H1 (cell line): ENCODE results near the gene SLC66A2. TPM values are rescaled to one million over a fixed set of nuclear protein-coding genes. Genes with fewer than 3 reads are reported as not detected.

Experiments used
- CTCF ChIA-PET: fragments of 300-600 bp; sonication (Branson Sonifier 250); formaldehyde crosslinking; loops from one replicate; lab custom pipeline; 2021; ENCODE audit not compliant: partially characterized antibody; lab: Charles Lee
- POLR2A ChIA-PET: fragments of 300-600 bp; sonication (Branson Sonifier 250); formaldehyde crosslinking; loops from one replicate; lab custom pipeline; 2021; ENCODE audit warnings: inconsistent platforms; ENCODE audit not compliant: partially characterized antibody; lab: Charles Lee
- DNase-seq, 2 experiments: peaks; one replicate each; pipeline versions ENCODE4 v3.0.0 to v3.0.0-alpha.2; 2010 to 2022; ENCODE audit warnings: low spot score in 2 of 2, low read depth in 1 of 2, mixed read lengths in 1 of 2
- FAIRE-seq: peaks from 2 replicates; lab custom pipeline; 2011; peaks lifted over from hg19 to GRCh38; lab: Jason Lieb, UNC
- H2AFZ ChIP-seq: 2 replicates; pipeline ENCODE4 v1.8.1; 2012; ENCODE audit warnings: low read length, inconsistent platforms
- H2AK5ac ChIP-seq: 2 replicates; pipeline ENCODE4 v1.6.1; 2013; ENCODE audit warnings: low read depth, low read length
- H2BK120ac ChIP-seq: replicated peaks from 2 replicates; pipeline ENCODE3; 2013; ENCODE audit warnings: low read depth, low read length, inconsistent platforms
- H2BK12ac ChIP-seq: 2 replicates; pipeline ENCODE4 v1.6.1; 2013; ENCODE audit warnings: low read depth, low read length
- H2BK15ac ChIP-seq: 2 replicates; pipeline ENCODE4 v1.6.1; 2013; ENCODE audit warnings: low read length
- H2BK20ac ChIP-seq: 2 replicates; pipeline ENCODE4 v1.6.1; 2013; ENCODE audit warnings: low read length
- H2BK5ac ChIP-seq: 2 replicates; pipeline ENCODE4 v1.6.1; 2013; ENCODE audit warnings: low read depth, low read length
- H3K14ac ChIP-seq: 2 replicates; pipeline ENCODE4 v1.6.1; 2013; ENCODE audit warnings: inconsistent platforms; ENCODE audit not compliant: insufficient read length
- H3K18ac ChIP-seq: 2 replicates; pipeline ENCODE4 v1.6.1; 2013; ENCODE audit warnings: low read length; ENCODE audit errors: extremely low read depth
- H3K23ac ChIP-seq: 2 replicates; pipeline ENCODE4 v1.6.1; 2013; ENCODE audit warnings: inconsistent platforms; ENCODE audit not compliant: insufficient read length
- H3K23me2 ChIP-seq: 2 replicates; pipeline ENCODE4 v1.6.1; 2013; ENCODE audit warnings: low read depth, low read length
- H3K27ac ChIP-seq: 2 replicates; pipeline ENCODE4 v1.6.1; 2011; ENCODE audit warnings: low read depth, low read length, inconsistent platforms
- H3K27me3 ChIP-seq, 4 experiments: replicated peaks in 1 of 4; 1 replicate in 1 of 4; 2 replicates in 3 of 4; pipeline versions ENCODE4 v1.6.1 to v1.8.1; 2011 to 2013; ENCODE audit warnings: low read length in 3 of 4, mild to moderate bottlenecking in 3 of 4, inconsistent platforms in 2 of 4, mixed read lengths in 2 of 4, moderate library complexity in 1 of 4; ENCODE audit not compliant: control insufficient read depth in 3 of 4, insufficient read depth in 3 of 4; ENCODE audit errors: extremely low read depth in 1 of 4
- H3K36me3 ChIP-seq, 4 experiments: 2 replicates each; pipeline versions ENCODE4 v1.6.1 to v1.8.1; 2011 to 2013; ENCODE audit warnings: mild to moderate bottlenecking in 4 of 4, low read length in 3 of 4, moderate library complexity in 2 of 4, control low read depth in 1 of 4, inconsistent platforms in 1 of 4; ENCODE audit not compliant: insufficient read depth in 4 of 4, control insufficient read depth in 2 of 4
- H3K4ac ChIP-seq: replicated peaks from 2 replicates; pipeline ENCODE3; 2013; ENCODE audit warnings: low read length, low read depth, mixed read lengths, inconsistent platforms; ENCODE audit not compliant: insufficient read length
- H3K4me1 ChIP-seq, 4 experiments: replicated peaks in 1 of 4; 1 replicate in 1 of 4; 2 replicates in 3 of 4; pipeline versions ENCODE4 v1.6.1 to v1.8.1; 2011 to 2013; ENCODE audit warnings: low read length in 3 of 4, inconsistent platforms in 2 of 4, mixed read lengths in 1 of 4; ENCODE audit not compliant: insufficient read depth in 4 of 4, control insufficient read depth in 3 of 4
- H3K4me2 ChIP-seq, 2 experiments: 2 replicates each; pipeline versions ENCODE4 v1.6.1 to v1.8.1; 2011 to 2013; ENCODE audit warnings: low read depth in 2 of 2, low read length in 2 of 2, control low read depth in 1 of 2, inconsistent platforms in 1 of 2, mild to moderate bottlenecking in 1 of 2; ENCODE audit not compliant: insufficient read depth in 1 of 2
- H3K4me3 ChIP-seq, 4 experiments: fragments of 200-600, 300-600 bp in 1 of 4; sonication (generic), shearing (Covaris generic), sonication (Bioruptor Twin) in 1 of 4; 2 replicates each; pipeline versions ENCODE4 v1.5.1 to v1.8.1; 2011 to 2016; ENCODE audit warnings: low read length in 4 of 4, low read depth in 3 of 4, control low read depth in 2 of 4, inconsistent platforms in 2 of 4, mild to moderate bottlenecking in 2 of 4, mixed read lengths in 1 of 4, moderate library complexity in 1 of 4; ENCODE audit not compliant: insufficient read depth in 2 of 4; ENCODE audit errors: extremely low read depth in 1 of 4
- H3K56ac ChIP-seq: replicated peaks from 2 replicates; pipeline ENCODE3; 2013; ENCODE audit warnings: low read depth, mild to moderate bottlenecking, mixed read lengths, low read length, inconsistent platforms; ENCODE audit not compliant: insufficient read length
- H3K79me1 ChIP-seq: 2 replicates; pipeline ENCODE4 v1.6.1; 2013; ENCODE audit warnings: low read depth, low read length, control low read depth
- H3K79me2 ChIP-seq, 2 experiments: 2 replicates each; pipeline versions ENCODE4 v1.6.1 to v1.8.1; 2012 to 2013; ENCODE audit warnings: low read length in 2 of 2, mild to moderate bottlenecking in 2 of 2, inconsistent platforms in 1 of 2; ENCODE audit not compliant: insufficient read depth in 2 of 2, control insufficient read depth in 1 of 2
- H3K9ac ChIP-seq, 4 experiments: replicated peaks in 1 of 4; 1 replicate in 1 of 4; 2 replicates in 3 of 4; pipeline versions ENCODE4 v1.6.1 to v1.8.1; 2011 to 2013; ENCODE audit warnings: low read depth in 3 of 4, low read length in 3 of 4, control low read depth in 2 of 4, mild to moderate bottlenecking in 2 of 4, moderate library complexity in 2 of 4, inconsistent platforms in 1 of 4; ENCODE audit errors: extremely low read depth in 1 of 4
- H3K9me3 ChIP-seq, 2 experiments: 2 replicates each; pipeline versions ENCODE4 v1.6.1 to v1.8.1; 2012 to 2013; ENCODE audit warnings: mild to moderate bottlenecking in 2 of 2, moderate library complexity in 2 of 2, control low read depth in 1 of 2, inconsistent platforms in 1 of 2, low read depth in 1 of 2, low read length in 1 of 2, mixed read lengths in 1 of 2; ENCODE audit not compliant: insufficient read depth in 2 of 2
- H4K20me1 ChIP-seq, 2 experiments: replicated peaks in 1 of 2; 2 replicates each; pipeline versions ENCODE3 to v1.8.1; 2011 to 2013; ENCODE audit warnings: inconsistent platforms in 2 of 2, low read length in 2 of 2, mild to moderate bottlenecking in 1 of 2; ENCODE audit not compliant: insufficient read depth in 2 of 2, control insufficient read depth in 1 of 2
- H4K5ac ChIP-seq: 2 replicates; pipeline ENCODE4 v1.6.1; 2013; ENCODE audit warnings: low read length, low read depth, mixed read lengths, inconsistent platforms; ENCODE audit not compliant: insufficient read length
- H4K8ac ChIP-seq: 2 replicates; pipeline ENCODE4 v1.8.0; 2013; ENCODE audit warnings: mild to moderate bottlenecking, moderate library complexity, low read length, inconsistent platforms; ENCODE audit not compliant: insufficient read depth; ENCODE audit errors: extremely low read depth
- H4K91ac ChIP-seq: replicated peaks from 2 replicates; pipeline ENCODE3; 2013; ENCODE audit warnings: low read length, mixed read lengths, inconsistent platforms; ENCODE audit not compliant: insufficient read length
- ASH2L ChIP-seq: fragments of 200-600, 300-600 bp; sonication (generic); IDR thresholded peaks from one replicate; pipeline ENCODE4 v1.7.1; 2017; ENCODE audit warnings: low read length
- GTF2F1 ChIP-seq: IDR thresholded peaks from 2 replicates; pipeline ENCODE4 v1.6.1; 2012; ENCODE audit warnings: low read depth, low read length, improper control_type of control experiment, borderline replicate concordance
- SAP30 ChIP-seq: fragments of 300-600 bp; sonication (generic); IDR thresholded peaks from 2 replicates; pipeline ENCODE4 v1.7.1; 2012; ENCODE audit warnings: low read length, moderate library complexity, mild to moderate bottlenecking, inconsistent platforms; ENCODE audit not compliant: insufficient read depth, insufficient replicate concordance
- SIN3A ChIP-seq, 2 experiments: IDR thresholded peaks in 1 of 2; conservative IDR thresholded peaks in 1 of 2; 2 replicates each; pipeline ENCODE4 v1.6.1; 2011 to 2012; ENCODE audit warnings: low read length in 2 of 2, improper control_type of control experiment in 1 of 2, low read depth in 1 of 2, mild to moderate bottlenecking in 1 of 2
- TAF1 ChIP-seq: IDR thresholded peaks from 2 replicates; pipeline ENCODE4 v1.6.1; 2011; ENCODE audit warnings: mild to moderate bottlenecking, low read depth, low read length
- TAF7 ChIP-seq: optimal IDR thresholded peaks from 2 replicates; pipeline ENCODE3; 2011; ENCODE audit warnings: low read depth, mild to moderate bottlenecking, inconsistent platforms, low read length, moderate library complexity, borderline replicate concordance
- TBP ChIP-seq: IDR thresholded peaks from 2 replicates; pipeline ENCODE4 v1.6.1; 2011; ENCODE audit warnings: low read depth, low read length, improper control_type of control experiment
- WGBS, 2 experiments: shearing (Covaris generic) in 1 of 2; methylation state at CpG; one replicate each; pipeline versions ENCODE4 v1.1.6 to v1.1.7; 2013 to 2015; ENCODE audit warnings: low lambda C conversion rate in 2 of 2, mixed read lengths in 2 of 2, inconsistent platforms in 1 of 2, low coverage in 1 of 2, missing lambda C conversion rate in 1 of 2; ENCODE audit not compliant: insufficient replicate concordance in 2 of 2, insufficient coverage in 1 of 2, insufficient read length in 1 of 2; ENCODE audit errors: extremely low coverage in 1 of 2, missing lambda C conversion rate in 1 of 2; 5-methylcytosine and 5-hydroxymethylcytosine counted together
- long read RNA-seq, 2 experiments: library from RNA in 1 of 2; library from capped mRNA in 1 of 2; stranded (forward); transcript quantifications; one replicate each; pipeline ENCODE4 v2.0.0, GENCODE V29; 2021; ENCODE audit warnings: inconsistent platforms in 1 of 2
- polyA minus RNA-seq, 3 experiments: library from RNA; depleted of rRNA, polyadenylated mRNA; stranded (reverse); fragments of >200 nt; gene quantifications; 1 replicate in 2 of 3; 2 replicates in 1 of 3; pipeline ENCODE4 v1.2.3, GENCODE V29; 2011
- polyA plus RNA-seq, 7 experiments: library from polyadenylated mRNA; depleted of rRNA in 3 of 7; stranded (reverse) in 5 of 7; unstranded in 2 of 7; fragments of >200 nt in 5 of 7; fragments of 200-250 nt in 2 of 7; gene quantifications; 1 replicate in 5 of 7; 2 replicates in 1 of 7; 4 replicates in 1 of 7; pipeline versions ENCODE4 v1.2.1 to v1.2.3, GENCODE V29; 2011 to 2013; ENCODE audit warnings: missing spikeins in 2 of 7, mixed read lengths in 2 of 7
- total RNA-seq: library from RNA; stranded (reverse); fragmentation: NEBNext Ultra II Directional; extraction: Animal tissue kit (Norgen Biotek cat#: 25700); gene quantifications from 2 replicates; pipeline ENCODE4 v1.2.1, GENCODE V29; 2021

The SLC66A2 gene
- total RNA-seq (11.6 and 15.0 TPM in 2 replicates), polyA plus RNA-seq (2011; rRNA removed) (18.9 and 27.7 TPM in 2 replicates), polyA minus RNA-seq (2011; rRNA and poly(A)+ RNA removed) (6.2 and 9.1 TPM in 2 replicates)
- polyA plus RNA-seq (2011; cell fraction: cytosol; rRNA removed) = 19.7 TPM
- 43.4 TPM for polyA plus RNA-seq (2011; cell fraction: nucleus; rRNA removed)
- 12.3 to 18.5 TPM (median 17.5 TPM) in 4 replicates for polyA plus RNA-seq (2012, experiment 1 of 2)
- 14.0 TPM for polyA plus RNA-seq (2012, experiment 2 of 2)
- polyA plus RNA-seq (2013, experiment 1 of 2) = 8.8 TPM
- polyA plus RNA-seq (2013, experiment 2 of 2) = 9.4 TPM
- polyA minus RNA-seq (2011; cell fraction: cytosol; rRNA and poly(A)+ RNA removed) = 9.5 TPM
- 12.7 TPM for polyA minus RNA-seq (2011; cell fraction: nucleus; rRNA and poly(A)+ RNA removed)
- long read RNA-seq, experiment 1, partial matches to known transcripts = 5 of 10 reads
- long read RNA-seq, experiment 1, other reads (novel, unspliced or antisense) = 4 of 10 reads
- long read RNA-seq, experiment 2 = 0 reads

DNA sequence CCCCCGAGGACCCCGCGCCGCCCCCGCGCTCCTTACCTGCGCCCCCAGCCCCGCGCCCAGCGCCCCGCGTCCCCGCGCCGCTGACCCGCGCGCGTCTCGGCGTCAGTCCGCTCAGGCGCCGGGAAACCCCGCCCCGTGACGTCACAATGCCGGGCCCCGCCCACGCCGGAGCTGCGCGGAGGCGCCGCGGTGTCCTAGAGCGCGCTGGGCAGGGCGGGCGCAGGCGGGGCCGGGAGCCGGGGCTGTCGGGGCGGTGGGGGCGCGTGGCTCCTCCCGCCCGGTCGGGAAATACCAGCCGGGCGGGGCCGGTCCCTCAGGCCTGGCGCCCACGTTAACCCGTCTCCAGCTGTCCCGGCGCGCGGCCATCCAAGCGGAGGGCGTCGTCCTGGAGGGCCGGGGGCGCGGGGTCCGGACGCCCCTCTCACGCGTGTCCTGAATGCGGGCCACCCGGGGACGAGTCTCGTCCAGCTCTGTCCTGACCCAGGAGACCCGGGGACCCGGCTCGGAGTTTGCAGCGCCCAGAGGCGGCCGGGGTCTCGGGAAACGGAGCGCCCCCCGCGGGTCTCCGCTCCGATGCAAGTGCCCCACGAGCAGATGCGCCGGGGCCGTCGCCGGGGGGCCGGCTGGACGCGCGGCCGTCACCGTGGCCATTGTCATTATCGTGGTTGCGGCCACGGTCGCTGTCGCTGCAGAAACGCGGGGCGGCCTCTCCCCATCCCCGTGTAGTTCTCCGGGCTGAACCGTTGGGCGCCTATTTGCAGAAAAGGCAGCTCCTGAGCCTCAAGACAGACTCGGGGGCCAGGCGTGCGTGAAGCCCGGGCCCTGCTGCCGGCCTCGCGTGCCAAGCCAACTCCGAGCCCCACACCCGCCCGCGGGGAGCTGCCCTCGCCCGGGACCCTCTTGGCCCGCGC lies at the start of gene SLC66A2:
Gene SLC66A2 (minus strand): TSS at position 109 of the 911 bp plus-strand sequence. CDS start 727 bp downstream, outside the sequence.
- Histone ChIP-seq H3K79me2 (peaks cover 0 to 3% of the 10 kb centered on the region in 2 experiments; a peak in 1 of 4 replicates), H3K36me3 (no peaks in the 10 kb centered on the region), H3K23me2 (peaks cover 14% of the 10 kb centered on the region; the same call in 1 of the 2 replicates), H2BK15ac (no peak within 1 kb of the TSS), H3K27me3 (peaks cover 10 to 44% (median 39%) of the 10 kb centered on the region in 4 experiments), H4K5ac (no peak within 1 kb of the TSS), H2BK20ac (no peak within 1 kb of the TSS), H3K4ac (no peak within 1 kb of the TSS), H3K9me3 (no peaks in the 10 kb centered on the region), H3K4me3 (peak within 1 kb of the TSS; percentile 57 to 84 (median 66)), H2BK5ac (no peak within 1 kb of the TSS), H4K8ac (no peak within 1 kb of the TSS; the same call in 1 of the 2 replicates), H2AK5ac (no peak within 1 kb of the TSS), H3K23ac (no peak within 1 kb of the TSS), H3K14ac (no peak within 1 kb of the TSS), H4K20me1 (peaks cover 0 to 8% of the 10 kb centered on the region in 2 experiments), H2BK120ac (no peak within 1 kb of the TSS), H2AFZ (no peak within 1 kb of the TSS), H4K91ac (no peak within 1 kb of the TSS), H3K79me1 (no peaks in the 10 kb centered on the region; the same call in 1 of the 2 replicates), H2BK12ac (no peak within 1 kb of the TSS), H3K56ac (no peak within 1 kb of the TSS), H3K4me1 (peaks cover 2 to 9% (median 5%) of the 10 kb centered on the region in 4 experiments), H3K4me2 (peak within 1 kb of the TSS; percentile 58 to 77), H3K27ac (no peak within 1 kb of the TSS), H3K9ac (peak within 1 kb of the TSS in 1 of 4 experiments; percentile 36; a peak in 1 of 7 replicates), H3K18ac (no peak within 1 kb of the TSS; the same call in 1 of the 2 replicates)
- FAIRE-seq (no peak), DNase-seq (peak in 1 of 2 experiments; percentile 99)
- CTCF ChIA-PET = interaction anchor here (0.9 to 3.4 kb wide), 3 partner anchors 9 to 20 kb away, joined by 4 to 17 read pairs (median 4); no protein-coding TSS in a partner anchor
- POLR2A ChIA-PET = interaction anchor here (1.2 to 2.0 kb wide), 5 partner anchors 8 to 40 kb away, joined by 3 to 8 read pairs (median 5); partner anchors contain the start of gene HSBP1L1
- 3% methylated on average over 46 of the region's 126 CpGs; no CpG with 5 or more reads in 1 of the 2 experiments for WGBS, 2 experiments
- TF ChIP-seq TAF1 (no peak), ASH2L (no peak), TBP (no peak), SAP30 (no peak), SIN3A (conservative IDR thresholded peaks at IDR 0.05 in 1 of 2, IDR thresholded peaks at IDR 0.05 in 1 of 2; ENCODE audit: low read depth in 1 of 2, low read length in 2 of 2) (0 out of 4 replicates have a peak, but pooled peaks of 1 of the 2 experiments have one; percentile 17), TAF7 (no peak), GTF2F1 (no peak)
